Middle frontal gyrus (tissue), 1 donor: ENCODE results near the gene KCNS1.

ENCODE experiments used
- DNase-seq: peaks from one replicate; pipeline ENCODE4 v3.0.0-alpha.2; 2015; ENCODE audit warnings: low spot score; ENCODE audit errors: extremely low spot score

The KCNS1 gene

GRCh38 chr20:45110301-45110700, 9.4 kb upstream of the KCNS1 start:
- DNase-seq = no peak

- DNase-seq = no peak
These were observed 8.7 kb upstream of the KCNS1 start for GRCh38 chr20:45109634-45110033.

GRCh38 chr20:45105317-45105716, 4.4 kb upstream of the KCNS1 start:
- DNase-seq = no peak

- no peak for DNase-seq
These were observed 3.9 kb upstream of the KCNS1 start for GRCh38 chr20:45104786-45105185.

GRCh38 chr20:45103072-45103471, 2.1 kb upstream of the KCNS1 start:
- DNase-seq = no peak

GRCh38 chr20:45101333-45101850, 465 bp upstream of the KCNS1 start:
- no peak for DNase-seq

- no peak for DNase-seq
These were observed 2.7 kb downstream of the KCNS1 start for GRCh38 chr20:45098103-45098773.

GRCh38 chr20:45097485-45098102, 3.3 kb downstream of the KCNS1 start:
- DNase-seq = no peak

- no peak for DNase-seq
These were observed 4.1 kb downstream of the KCNS1 start for GRCh38 chr20:45096781-45097180.

- no peak for DNase-seq
These were observed 5.1 kb downstream of the KCNS1 start for GRCh38 chr20:45095805-45096238.

- DNase-seq = no peak
These were observed 5.9 kb downstream of the KCNS1 start for GRCh38 chr20:45094864-45095574.

- DNase-seq = no peak
These were observed 6.7 kb downstream of the KCNS1 start for GRCh38 chr20:45094201-45094600.

- DNase-seq = no peak
These were observed 8.0 kb downstream of the KCNS1 start for GRCh38 chr20:45092898-45093297.

- DNase-seq = no peak
These were observed 9.6 kb downstream of the KCNS1 start for GRCh38 chr20:45091366-45091765.

GRCh38 chr20:45090481-45090880, 10.4 kb downstream of the KCNS1 start:
- DNase-seq = no peak

GRCh38 chr20:45088247-45088646, 12.7 kb downstream of the KCNS1 start:
- no peak for DNase-seq

- DNase-seq = no peak
These were observed 13.1 kb downstream of the KCNS1 start for GRCh38 chr20:45087814-45088213.

- no peak for DNase-seq
These were observed 13.7 kb downstream of the KCNS1 start for GRCh38 chr20:45087097-45087790.

- DNase-seq = no peak
These were observed 15.1 kb downstream of the KCNS1 start for GRCh38 chr20:45085867-45086266.

GRCh38 chr20:45085289-45085688, 15.6 kb downstream of the KCNS1 start:
- no peak for DNase-seq

GRCh38 chr20:45083127-45083526, 17.8 kb downstream of the KCNS1 start:
- DNase-seq = no peak

GRCh38 chr20:45082468-45082867, 18.5 kb downstream of the KCNS1 start:
- no peak for DNase-seq
